ENCODE results near the gene HTT. TPM values are rescaled to one million over a fixed set of nuclear protein-coding genes. Genes with fewer than 3 reads are reported as not detected.

The HTT gene
- total RNA-seq, 1 experiment from 2014 or later: 85.4 TPM

DNA sequence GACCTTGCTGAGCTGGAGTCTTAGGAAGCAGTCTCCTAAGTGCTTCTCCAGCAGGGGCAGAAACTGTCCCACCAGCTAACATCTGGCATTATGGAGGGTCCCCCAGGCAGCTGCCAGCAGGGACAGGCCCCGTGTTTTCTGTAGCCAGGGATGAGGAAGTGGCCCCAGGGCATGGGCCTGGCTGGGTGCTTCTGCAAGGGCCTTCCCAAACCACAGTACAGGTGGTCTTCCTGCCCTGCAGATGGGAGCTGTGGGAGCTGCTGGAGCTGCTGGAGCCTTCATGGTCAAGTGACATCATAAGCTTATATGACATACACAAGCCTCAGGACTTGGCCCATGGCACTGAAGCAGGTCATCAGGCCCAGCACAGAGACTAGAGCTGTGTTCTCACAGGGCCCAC is 169.5 kb downstream of the HTT start:
- POLR2A ChIA-PET: no interaction called here
- no peak for DNase-seq (ENCODE audit: low spot score)
- CTCF ChIA-PET: interaction anchor here (0.5 to 4.9 kb wide), 4 partner anchors 54 to 237 kb away, joined by 3 to 25 read pairs (median 6); no protein-coding TSS in a partner anchor
- Mint-ChIP-seq H3K36me3 (peaks cover 15% of the 10 kb centered on the region), H3K4me3 (no peak overlapping the region), H3K9me3 (no peaks in the 10 kb centered on the region), H3K27ac (no peak overlapping the region), H3K4me1 (peaks cover 22% of the 10 kb centered on the region), H3K27me3 (ENCODE audit: low read depth) (no peaks in the 10 kb centered on the region)
- TF ChIP-seq ZNF219 (CRISPR knock-in tag; IDR thresholded peaks at IDR 0.05; ENCODE audit: borderline replicate concordance) (no peak), ZNF121 (CRISPR knock-in tag; IDR thresholded peaks at IDR 0.05) (no peak), JAZF1 (CRISPR knock-in tag; IDR thresholded peaks at IDR 0.05) (no peak), JUN (CRISPR knock-in tag; IDR thresholded peaks at IDR 0.05) (no peak), ETV6 (CRISPR knock-in tag; IDR thresholded peaks at IDR 0.05) (no peak), SP1 (CRISPR knock-in tag; conservative IDR thresholded peaks at IDR 0.05) (no peak), ZNF232 (CRISPR knock-in tag; IDR thresholded peaks at IDR 0.05) (no peak), GRHL2 (CRISPR knock-in tag; IDR thresholded peaks at IDR 0.05; ENCODE audit: insufficient replicate concordance, severe bottlenecking) (no peak)
- TF ChIP-seq, protein P1, sequence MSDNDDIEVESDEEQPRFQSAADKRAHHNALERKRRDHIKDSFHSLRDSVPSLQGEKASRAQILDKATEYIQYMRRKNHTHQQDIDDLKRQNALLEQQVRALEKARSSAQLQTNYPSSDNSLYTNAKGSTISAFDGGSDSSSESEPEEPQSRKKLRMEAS (CRISPR knock-in tag; IDR thresholded peaks at IDR 0.05): no peak
- TF ChIP-seq, protein P2, sequence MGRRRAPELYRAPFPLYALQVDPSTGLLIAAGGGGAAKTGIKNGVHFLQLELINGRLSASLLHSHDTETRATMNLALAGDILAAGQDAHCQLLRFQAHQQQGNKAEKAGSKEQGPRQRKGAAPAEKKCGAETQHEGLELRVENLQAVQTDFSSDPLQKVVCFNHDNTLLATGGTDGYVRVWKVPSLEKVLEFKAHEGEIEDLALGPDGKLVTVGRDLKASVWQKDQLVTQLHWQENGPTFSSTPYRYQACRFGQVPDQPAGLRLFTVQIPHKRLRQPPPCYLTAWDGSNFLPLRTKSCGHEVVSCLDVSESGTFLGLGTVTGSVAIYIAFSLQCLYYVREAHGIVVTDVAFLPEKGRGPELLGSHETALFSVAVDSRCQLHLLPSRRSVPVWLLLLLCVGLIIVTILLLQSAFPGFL (CRISPR knock-in tag; IDR thresholded peaks at IDR 0.05; ENCODE audit: borderline replicate concordance): no peak
- no peak for ATAC-seq

GRCh38 chr4:3244747-3245146 is 170.3 kb downstream of the HTT start:
- ATAC-seq: no peak
- Mint-ChIP-seq H3K9me3 (no peaks in the 10 kb centered on the region), H3K36me3 (peaks cover 15% of the 10 kb centered on the region), H3K4me3 (no peak overlapping the region), H3K27ac (no peak overlapping the region), H3K27me3 (ENCODE audit: low read depth) (no peaks in the 10 kb centered on the region), H3K4me1 (peaks cover 22% of the 10 kb centered on the region)
- DNase-seq (ENCODE audit: low spot score): no peak
- CTCF ChIA-PET: interaction anchor here (0.5 to 4.9 kb wide), 4 partner anchors 55 to 236 kb away, joined by 3 to 25 read pairs (median 6); no protein-coding TSS in a partner anchor
- POLR2A ChIA-PET: no interaction called here
- TF ChIP-seq RELA (CRISPR knock-in tag; IDR thresholded peaks at IDR 0.05; ENCODE audit: borderline replicate concordance) (no peak), SMAD4 (CRISPR knock-in tag; IDR thresholded peaks at IDR 0.05) (no peak), TCF7 (CRISPR knock-in tag; IDR thresholded peaks at IDR 0.05; ENCODE audit: low read depth) (no peak), TP53 (CRISPR knock-in tag; IDR thresholded peaks at IDR 0.05) (no peak), CREM (CRISPR knock-in tag; IDR thresholded peaks at IDR 0.05) (no peak), MYBL2 (CRISPR knock-in tag; IDR thresholded peaks at IDR 0.05) (no peak), TEAD4 (CRISPR knock-in tag; IDR thresholded peaks at IDR 0.05) (no peak), JAZF1 (CRISPR knock-in tag; IDR thresholded peaks at IDR 0.05) (no peak), ZNF396 (CRISPR knock-in tag; IDR thresholded peaks at IDR 0.05; ENCODE audit: borderline replicate concordance) (no peak), ZNF281 (CRISPR knock-in tag; IDR thresholded peaks at IDR 0.05) (no peak)
- TF ChIP-seq, protein P3, sequence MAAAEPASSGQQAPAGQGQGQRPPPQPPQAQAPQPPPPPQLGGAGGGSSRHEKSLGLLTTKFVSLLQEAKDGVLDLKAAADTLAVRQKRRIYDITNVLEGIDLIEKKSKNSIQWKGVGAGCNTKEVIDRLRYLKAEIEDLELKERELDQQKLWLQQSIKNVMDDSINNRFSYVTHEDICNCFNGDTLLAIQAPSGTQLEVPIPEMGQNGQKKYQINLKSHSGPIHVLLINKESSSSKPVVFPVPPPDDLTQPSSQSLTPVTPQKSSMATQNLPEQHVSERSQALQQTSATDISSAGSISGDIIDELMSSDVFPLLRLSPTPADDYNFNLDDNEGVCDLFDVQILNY (CRISPR knock-in tag; IDR thresholded peaks at IDR 0.05): no peak
- TF ChIP-seq, protein P4, sequence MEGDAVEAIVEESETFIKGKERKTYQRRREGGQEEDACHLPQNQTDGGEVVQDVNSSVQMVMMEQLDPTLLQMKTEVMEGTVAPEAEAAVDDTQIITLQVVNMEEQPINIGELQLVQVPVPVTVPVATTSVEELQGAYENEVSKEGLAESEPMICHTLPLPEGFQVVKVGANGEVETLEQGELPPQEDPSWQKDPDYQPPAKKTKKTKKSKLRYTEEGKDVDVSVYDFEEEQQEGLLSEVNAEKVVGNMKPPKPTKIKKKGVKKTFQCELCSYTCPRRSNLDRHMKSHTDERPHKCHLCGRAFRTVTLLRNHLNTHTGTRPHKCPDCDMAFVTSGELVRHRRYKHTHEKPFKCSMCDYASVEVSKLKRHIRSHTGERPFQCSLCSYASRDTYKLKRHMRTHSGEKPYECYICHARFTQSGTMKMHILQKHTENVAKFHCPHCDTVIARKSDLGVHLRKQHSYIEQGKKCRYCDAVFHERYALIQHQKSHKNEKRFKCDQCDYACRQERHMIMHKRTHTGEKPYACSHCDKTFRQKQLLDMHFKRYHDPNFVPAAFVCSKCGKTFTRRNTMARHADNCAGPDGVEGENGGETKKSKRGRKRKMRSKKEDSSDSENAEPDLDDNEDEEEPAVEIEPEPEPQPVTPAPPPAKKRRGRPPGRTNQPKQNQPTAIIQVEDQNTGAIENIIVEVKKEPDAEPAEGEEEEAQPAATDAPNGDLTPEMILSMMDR (IDR thresholded peaks at IDR 0.05): no peak

Data from WTC11 (cell line).